Measurements from ENCODE around the gene ZNF496.

GRCh38 chr1:247375747-247376146 lies 44.1 kb upstream of the ZNF496 start:
- TF ChIP-seq CTCF (IDR thresholded peaks at IDR 0.05) (no peak), POLR2A (IDR thresholded peaks at IDR 0.05) (no peak)
